Lung (tissue), 12 donors: ENCODE data around the gene SAMSN1. TPM values are rescaled to one million over a fixed set of nuclear protein-coding genes. Genes with fewer than 3 reads are reported as not detected.

Experiments used
- ATAC-seq: fragments of 200-7000 bp; cut with Tn5 transposase; one replicate; pipeline ENCODE4 v1.9.1; 2020; ENCODE audit warnings: moderate number of reproducible peaks; ENCODE audit not compliant: insufficient read depth, low FRiP score
- DNase-seq, 3 donors: peaks; one replicate each; pipeline ENCODE4 v3.0.0-alpha.2; 2013 to 2017
- H3K27ac ChIP-seq, 2 donors: one replicate each; pipeline ENCODE4 v1.5.1; 2013; ENCODE audit warnings: mild to moderate bottlenecking in 2 of 2, moderate library complexity in 2 of 2, control low read depth in 1 of 2, inconsistent platforms in 1 of 2, low read depth in 1 of 2, low read length in 1 of 2
- H3K27me3 ChIP-seq, 3 donors: one replicate each; pipeline ENCODE4 v1.5.1; 2013; ENCODE audit warnings: low read length in 2 of 3; ENCODE audit not compliant: control insufficient read depth in 3 of 3, insufficient read depth in 3 of 3
- H3K36me3 ChIP-seq, 4 donors: one replicate each; pipeline ENCODE4 v1.5.1; 2013; ENCODE audit warnings: low read length in 4 of 4, mild to moderate bottlenecking in 1 of 4, moderate library complexity in 1 of 4; ENCODE audit not compliant: control insufficient read depth in 4 of 4, insufficient read depth in 4 of 4
- H3K4me1 ChIP-seq, 5 donors: one replicate each; pipeline ENCODE4 v1.5.1; 2013; ENCODE audit warnings: low read length in 5 of 5, mild to moderate bottlenecking in 2 of 5, moderate library complexity in 1 of 5; ENCODE audit not compliant: control insufficient read depth in 5 of 5, insufficient read depth in 5 of 5
- H3K4me3 ChIP-seq: one replicate; pipeline ENCODE4 v1.5.1; 2013; ENCODE audit warnings: mild to moderate bottlenecking, control low read depth, moderate library complexity
- H3K9ac ChIP-seq, 2 donors: one replicate each; pipeline ENCODE4 v1.5.1; 2013; ENCODE audit warnings: low read length in 2 of 2, control low read depth in 1 of 2; ENCODE audit not compliant: insufficient read depth in 1 of 2
- H3K9me3 ChIP-seq, 4 donors: one replicate each; pipeline ENCODE4 v1.5.1; 2013; ENCODE audit warnings: low read length in 3 of 4, mild to moderate bottlenecking in 1 of 4, moderate library complexity in 1 of 4; ENCODE audit not compliant: control insufficient read depth in 4 of 4, insufficient read depth in 3 of 4
- WGBS, 2 donors: extraction: QIAGEN DNeasy Blood & Tissue Kit; methylation state at CpG; one replicate each; pipeline ENCODE4 v1.1.7; 2013; 5-methylcytosine and 5-hydroxymethylcytosine counted together
- polyA plus RNA-seq, 2 donors: library from polyadenylated mRNA; stranded (reverse); fragments of 200-250 nt; gene quantifications; one replicate each; pipeline ENCODE4 v1.2.1, GENCODE V29; 2013
- total RNA-seq, 2 donors: library from RNA; depleted of rRNA in 1 of 2; stranded (reverse); fragments of >200 nt in 1 of 2; gene quantifications; one replicate each; pipeline ENCODE4 v1.2.1, GENCODE V29; 2014 to 2021
- TF ChIP-seq, protein P1 (sequence below): IDR thresholded peaks from 2 replicates; pipeline ENCODE4 v1.5.1; 2012; ENCODE audit warnings: mild to moderate bottlenecking; ENCODE audit errors: control extremely low read depth, extremely low read depth
- donor health status: control.
- donor health status: control.
- donor health status: Bipolar disorder and iron deficiency.
- donor health status: healthy.
- donor health status: DM: yes; HTN: yes; CAD: no.

SAMSN1 gene
- total and polyA plus RNA-seq, 4 donors = 6.4 to 184 (median 16.1) TPM

- DNase-seq = no peak
- H3K4me1 ChIP-seq = no peaks in the 10 kb centered on the region
- TF ChIP-seq, protein P1, sequence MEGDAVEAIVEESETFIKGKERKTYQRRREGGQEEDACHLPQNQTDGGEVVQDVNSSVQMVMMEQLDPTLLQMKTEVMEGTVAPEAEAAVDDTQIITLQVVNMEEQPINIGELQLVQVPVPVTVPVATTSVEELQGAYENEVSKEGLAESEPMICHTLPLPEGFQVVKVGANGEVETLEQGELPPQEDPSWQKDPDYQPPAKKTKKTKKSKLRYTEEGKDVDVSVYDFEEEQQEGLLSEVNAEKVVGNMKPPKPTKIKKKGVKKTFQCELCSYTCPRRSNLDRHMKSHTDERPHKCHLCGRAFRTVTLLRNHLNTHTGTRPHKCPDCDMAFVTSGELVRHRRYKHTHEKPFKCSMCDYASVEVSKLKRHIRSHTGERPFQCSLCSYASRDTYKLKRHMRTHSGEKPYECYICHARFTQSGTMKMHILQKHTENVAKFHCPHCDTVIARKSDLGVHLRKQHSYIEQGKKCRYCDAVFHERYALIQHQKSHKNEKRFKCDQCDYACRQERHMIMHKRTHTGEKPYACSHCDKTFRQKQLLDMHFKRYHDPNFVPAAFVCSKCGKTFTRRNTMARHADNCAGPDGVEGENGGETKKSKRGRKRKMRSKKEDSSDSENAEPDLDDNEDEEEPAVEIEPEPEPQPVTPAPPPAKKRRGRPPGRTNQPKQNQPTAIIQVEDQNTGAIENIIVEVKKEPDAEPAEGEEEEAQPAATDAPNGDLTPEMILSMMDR = no peak
- H3K9ac ChIP-seq = no peak overlapping the region
- H3K27ac ChIP-seq = no peak overlapping the region
- no peak for ATAC-seq
- H3K4me3 ChIP-seq = no peak overlapping the region
- H3K36me3 ChIP-seq = no peaks in the 10 kb centered on the region
- no peaks in the 10 kb centered on the region for H3K27me3 ChIP-seq
- peaks cover 0 to 3% (median 0%) of the 10 kb centered on the region in 4 donors for H3K9me3 ChIP-seq
- 87 to 100% methylated on average over 1 of the region's 1 CpG for WGBS, 2 donors
Measured at GRCh38 chr21:14479241-14479786, 66.8 kb downstream of the SAMSN1 start.

GRCh38 chr21:14477841-14478240, 68.3 kb downstream of the SAMSN1 start:
- TF ChIP-seq, protein P1 = no peak
- no peaks in the 10 kb centered on the region for H3K36me3 ChIP-seq
- ATAC-seq (no peak), DNase-seq (no peak)
- H3K9me3 ChIP-seq = no peaks in the 10 kb centered on the region
- no peaks in the 10 kb centered on the region for H3K4me1 ChIP-seq
- 72 to 86% methylated on average over 1 of the region's 1 CpG for WGBS, 2 donors
- no peak overlapping the region for H3K4me3 ChIP-seq
- no peak overlapping the region for H3K27ac ChIP-seq
- H3K27me3 ChIP-seq = no peaks in the 10 kb centered on the region
- no peak overlapping the region for H3K9ac ChIP-seq

DNA sequence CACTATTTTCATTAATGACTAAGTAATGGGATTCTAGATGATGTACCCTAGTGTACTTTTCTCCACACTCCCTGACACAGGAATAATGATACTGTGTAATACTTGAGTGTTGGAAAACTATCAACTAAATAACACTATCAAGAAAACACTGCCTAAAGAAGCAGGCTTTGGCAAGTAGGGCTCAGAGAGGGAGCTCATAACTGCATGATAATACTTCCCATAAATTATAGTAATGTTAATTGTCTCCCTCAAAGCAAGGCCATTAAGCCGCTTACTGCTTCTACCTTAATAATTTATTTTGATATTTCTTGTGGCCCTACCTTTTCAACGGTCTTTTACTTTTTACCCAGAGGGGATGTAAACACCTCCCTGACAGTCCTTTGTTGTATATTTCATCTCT, 69.0 kb downstream of the SAMSN1 start:
- H3K27ac ChIP-seq = no peak overlapping the region
- no peak overlapping the region for H3K9ac ChIP-seq
- 89 to 93% methylated on average over 2 of the region's 2 CpGs for WGBS, 2 donors
- no peaks in the 10 kb centered on the region for H3K4me1 ChIP-seq
- no peak for ATAC-seq
- H3K9me3 ChIP-seq = no peaks in the 10 kb centered on the region
- TF ChIP-seq, protein P1 = no peak
- H3K36me3 ChIP-seq = no peaks in the 10 kb centered on the region
- no peak for DNase-seq
- H3K27me3 ChIP-seq = no peaks in the 10 kb centered on the region
- H3K4me3 ChIP-seq = no peak overlapping the region

GRCh38 chr21:14474995-14475394, 71.1 kb downstream of the SAMSN1 start:
- Histone ChIP-seq H3K4me1 (no peaks in the 10 kb centered on the region), H3K9ac (no peak overlapping the region), H3K27me3 (no peaks in the 10 kb centered on the region), H3K27ac (no peak overlapping the region), H3K4me3 (no peak overlapping the region), H3K9me3 (no peaks in the 10 kb centered on the region), H3K36me3 (no peaks in the 10 kb centered on the region)
- no peak for DNase-seq
- ATAC-seq = no peak
- TF ChIP-seq, protein P1 = no peak
